Measurements from ENCODE around the gene FNTB. TPM values are rescaled to one million over a fixed set of nuclear protein-coding genes. Genes with fewer than 3 reads are reported as not detected.

The FNTB gene
- total and polyA plus RNA-seq, 2 of the 8 experiments (the other 6 are each of a cell fraction or from before 2014, with no cell fraction given): 16.0 to 20.7 TPM

DNA sequence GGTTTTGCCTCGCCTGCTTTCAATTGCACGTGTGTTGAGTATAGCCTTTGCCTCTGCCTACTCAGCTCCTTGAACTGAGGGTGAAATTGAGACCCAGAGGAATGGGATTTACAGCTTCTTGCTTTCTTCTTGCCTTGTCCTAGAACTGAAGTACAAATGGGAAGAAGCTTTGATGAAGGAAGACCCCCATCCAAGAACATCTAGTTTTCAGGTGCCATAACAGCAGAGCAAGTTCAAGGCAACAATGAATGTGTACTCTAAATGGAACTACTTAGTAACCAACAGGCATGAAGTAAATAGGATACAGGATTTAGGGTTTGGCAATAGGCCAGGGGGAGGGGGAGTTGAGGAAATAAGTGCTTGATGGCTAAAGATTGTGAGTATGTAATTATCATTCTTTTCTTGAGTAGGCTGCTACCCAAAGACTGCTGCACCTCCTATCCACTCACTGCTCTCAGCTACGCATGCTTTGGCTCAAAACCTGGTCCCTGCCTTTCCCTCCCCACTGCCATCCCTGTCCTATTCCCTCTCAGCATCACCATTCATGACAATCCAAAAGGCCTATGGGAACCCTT, 46.3 kb upstream of the FNTB start:
- 0 out of 8 replicates have a peak, but pooled peaks cover 0 to 4% (median 0%) of the 10 kb centered on the region in 4 experiments for H3K36me3 ChIP-seq (ENCODE audit: control insufficient read depth in 2 of 4, insufficient read depth in 4 of 4, low read length in 3 of 4)
- H4K8ac ChIP-seq (ENCODE audit: extremely low read depth, insufficient read depth, low read length): no peak overlapping the region
- DNase-seq (ENCODE audit: low read depth in 1 of 2, low spot score in 2 of 2): no peak
- H3K4me1 ChIP-seq (replicated peaks in 1 of 4; ENCODE audit: control insufficient read depth in 3 of 4, insufficient read depth in 4 of 4, low read length in 3 of 4): peaks cover 0 to 8% (median 2%) of the 10 kb centered on the region in 4 experiments; a peak in 4 of 7 replicates
- WGBS, 2 experiments (ENCODE audit: extremely low coverage in 1 of 2, insufficient coverage in 1 of 2, insufficient read length in 1 of 2, insufficient replicate concordance in 2 of 2, low coverage in 1 of 2, low lambda C conversion rate in 2 of 2, missing lambda C conversion rate in 1 of 2): 90% methylated on average over 3 of the region's 3 CpGs; no CpG with 5 or more reads in 1 of the 2 experiments
- H2BK20ac ChIP-seq (ENCODE audit: low read length): no peak overlapping the region
- H2BK120ac ChIP-seq (replicated peaks; ENCODE audit: low read depth, low read length): no peak overlapping the region
- no peak for FAIRE-seq
- H4K5ac ChIP-seq (ENCODE audit: insufficient read length, low read depth, low read length): no peak overlapping the region
- ChIA-PET POLR2A (ENCODE audit: partially characterized antibody) (interaction anchor here (1.3 to 1.8 kb wide), 3 partner anchors 12 to 16 kb away, joined by 3 to 5 read pairs (median 5); no protein-coding TSS in a partner anchor), CTCF (ENCODE audit: partially characterized antibody) (interaction anchor here (1.0 to 2.5 kb wide), 7 partner anchors 13 to 168 kb away, joined by 3 to 10 read pairs (median 5); no protein-coding TSS in a partner anchor)
- no peak overlapping the region for H3K4ac ChIP-seq (replicated peaks; ENCODE audit: insufficient read length, low read depth, low read length)
- no peak overlapping the region for H3K18ac ChIP-seq (ENCODE audit: extremely low read depth, low read length)
- H4K20me1 ChIP-seq (replicated peaks in 1 of 2; ENCODE audit: control insufficient read depth in 1 of 2, insufficient read depth in 2 of 2, low read length in 2 of 2): no peaks in the 10 kb centered on the region
- H3K9ac ChIP-seq (replicated peaks in 1 of 4; ENCODE audit: extremely low read depth in 1 of 4, low read depth in 3 of 4, low read length in 3 of 4): no peak overlapping the region; a peak in 1 of 7 replicates
- H3K14ac ChIP-seq (ENCODE audit: insufficient read length): no peak overlapping the region
- no peak overlapping the region for H2BK12ac ChIP-seq (ENCODE audit: low read depth, low read length)
- H3K56ac ChIP-seq (replicated peaks; ENCODE audit: insufficient read length, low read depth, low read length): no peak overlapping the region
- no peaks in the 10 kb centered on the region; the same call in 1 of the 2 replicates for H3K79me1 ChIP-seq (ENCODE audit: low read depth, low read length)
- no peak overlapping the region for H3K27ac ChIP-seq (ENCODE audit: low read depth, low read length)
- no peak overlapping the region for H2BK15ac ChIP-seq (ENCODE audit: low read length)
- H2AK5ac ChIP-seq (ENCODE audit: low read depth, low read length): no peak overlapping the region
- no peak overlapping the region for H4K91ac ChIP-seq (replicated peaks; ENCODE audit: insufficient read length, low read length)
- H2AFZ ChIP-seq (ENCODE audit: low read length): no peak overlapping the region
- H3K23me2 ChIP-seq (ENCODE audit: low read depth, low read length): no peaks in the 10 kb centered on the region; the same call in 1 of the 2 replicates
- H3K4me2 ChIP-seq (ENCODE audit: insufficient read depth in 1 of 2, low read depth in 2 of 2, low read length in 2 of 2): no peak overlapping the region
- no peaks in the 10 kb centered on the region for H3K9me3 ChIP-seq (ENCODE audit: insufficient read depth in 2 of 2, low read depth in 1 of 2, low read length in 1 of 2)
- no peak overlapping the region for H3K23ac ChIP-seq (ENCODE audit: insufficient read length)
- H3K4me3 ChIP-seq (ENCODE audit: extremely low read depth in 1 of 4, insufficient read depth in 2 of 4, low read depth in 3 of 4, low read length in 4 of 4): no peak overlapping the region
- H2BK5ac ChIP-seq (ENCODE audit: low read depth, low read length): no peak overlapping the region
- no peaks in the 10 kb centered on the region for H3K79me2 ChIP-seq (ENCODE audit: control insufficient read depth in 1 of 2, insufficient read depth in 2 of 2, low read length in 2 of 2)
- no peaks in the 10 kb centered on the region for H3K27me3 ChIP-seq (replicated peaks in 1 of 4; ENCODE audit: control insufficient read depth in 3 of 4, extremely low read depth in 1 of 4, insufficient read depth in 3 of 4, low read length in 3 of 4)
- TF ChIP-seq TBP (IDR thresholded peaks at IDR 0.05; ENCODE audit: low read depth, low read length) (no peak), GTF2F1 (IDR thresholded peaks at IDR 0.05; ENCODE audit: borderline replicate concordance, low read depth, low read length) (no peak), BCL11A (IDR thresholded peaks at IDR 0.05; ENCODE audit: low read depth in 2 of 2, low read length in 2 of 2) (no peak), KDM1A (IDR thresholded peaks at IDR 0.05; ENCODE audit: borderline replicate concordance, low read length) (no peak), SAP30 (IDR thresholded peaks at IDR 0.05; ENCODE audit: insufficient read depth, insufficient replicate concordance, low read length) (no peak), ATF2 (IDR thresholded peaks at IDR 0.05; ENCODE audit: low read length) (no peak), TEAD4 (IDR thresholded peaks at IDR 0.05; ENCODE audit: low read depth, low read length) (no peak), POLR2AphosphoS5 (IDR thresholded peaks at IDR 0.05; ENCODE audit: low read depth, low read length) (no peak), TCF12 (IDR thresholded peaks at IDR 0.05; ENCODE audit: low read depth, low read length) (no peak), ASH2L (IDR thresholded peaks at IDR 0.05; ENCODE audit: low read length) (no peak), KDM4A (IDR thresholded peaks at IDR 0.05; ENCODE audit: low read depth, low read length, severe bottlenecking) (no peak)
